Vagina (tissue), 2 donors: ENCODE results near the gene NANOS2.

Experiments used
- POLR2A ChIP-seq, 2 donors: fragments of 450-650 bp; IDR thresholded peaks; one replicate each; pipeline ENCODE4 v1.6.1; 2017; ENCODE audit warnings: antibody characterized with exemption in 2 of 2, mild to moderate bottlenecking in 2 of 2, moderate library complexity in 2 of 2
- POLR2AphosphoS5 ChIP-seq, 2 donors: sonication (generic); formaldehyde crosslinking; IDR thresholded peaks; one replicate each; pipeline ENCODE4 v1.9.0; 2017; ENCODE audit warnings: antibody characterized with exemption in 2 of 2, mild to moderate bottlenecking in 2 of 2, low read depth in 1 of 2; ENCODE audit not compliant: insufficient read depth in 1 of 2
- TF ChIP-seq, protein P1 (sequence below), 3 experiments: fragments of 450-650 bp in 2 of 3; fragments of 200-600 bp in 1 of 3; sonication (generic) in 1 of 3; IDR thresholded peaks; one replicate each; pipeline ENCODE4 v1.5.1; 2017 to 2019; ENCODE audit warnings: antibody characterized with exemption in 3 of 3, mild to moderate bottlenecking in 2 of 3, moderate library complexity in 2 of 3

DNA sequence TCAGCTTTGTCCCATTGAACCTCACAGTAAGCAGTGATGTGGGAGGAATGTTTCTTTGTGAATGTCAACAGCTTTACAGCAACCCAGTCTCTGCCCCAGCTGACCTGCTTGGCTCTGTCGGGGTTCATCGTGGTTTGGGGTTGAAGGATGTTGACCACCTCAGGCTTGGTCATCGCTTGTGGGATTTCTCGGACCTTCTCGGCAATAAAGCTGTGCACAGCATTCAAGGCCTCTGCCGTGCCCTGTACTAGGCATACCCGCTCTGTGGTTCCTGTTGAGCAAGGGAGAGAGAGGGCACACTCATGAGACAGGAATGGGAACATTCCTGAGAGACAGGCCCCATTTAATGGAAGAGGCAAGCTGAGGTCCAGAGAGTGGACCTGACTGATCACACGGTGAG lies 39.1 kb upstream of the NANOS2 start:
- TF ChIP-seq POLR2A (IDR thresholded peaks at IDR 0.05), result no peak
- TF ChIP-seq, protein P1, sequence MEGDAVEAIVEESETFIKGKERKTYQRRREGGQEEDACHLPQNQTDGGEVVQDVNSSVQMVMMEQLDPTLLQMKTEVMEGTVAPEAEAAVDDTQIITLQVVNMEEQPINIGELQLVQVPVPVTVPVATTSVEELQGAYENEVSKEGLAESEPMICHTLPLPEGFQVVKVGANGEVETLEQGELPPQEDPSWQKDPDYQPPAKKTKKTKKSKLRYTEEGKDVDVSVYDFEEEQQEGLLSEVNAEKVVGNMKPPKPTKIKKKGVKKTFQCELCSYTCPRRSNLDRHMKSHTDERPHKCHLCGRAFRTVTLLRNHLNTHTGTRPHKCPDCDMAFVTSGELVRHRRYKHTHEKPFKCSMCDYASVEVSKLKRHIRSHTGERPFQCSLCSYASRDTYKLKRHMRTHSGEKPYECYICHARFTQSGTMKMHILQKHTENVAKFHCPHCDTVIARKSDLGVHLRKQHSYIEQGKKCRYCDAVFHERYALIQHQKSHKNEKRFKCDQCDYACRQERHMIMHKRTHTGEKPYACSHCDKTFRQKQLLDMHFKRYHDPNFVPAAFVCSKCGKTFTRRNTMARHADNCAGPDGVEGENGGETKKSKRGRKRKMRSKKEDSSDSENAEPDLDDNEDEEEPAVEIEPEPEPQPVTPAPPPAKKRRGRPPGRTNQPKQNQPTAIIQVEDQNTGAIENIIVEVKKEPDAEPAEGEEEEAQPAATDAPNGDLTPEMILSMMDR (IDR thresholded peaks at IDR 0.05), result no peak
- TF ChIP-seq POLR2AphosphoS5 (IDR thresholded peaks at IDR 0.05; ENCODE audit: insufficient read depth in 1 of 2, low read depth in 1 of 2), result no peak
